Rectal smooth muscle tissue (tissue), 1 donor: ENCODE measurements around the gene ZG16B.

Experiments
- H3K27ac ChIP-seq: one replicate; pipeline ENCODE4 v1.7.0; 2013; ENCODE audit warnings: low read depth, low read length, inconsistent platforms
- H3K27me3 ChIP-seq: one replicate; pipeline ENCODE4 v1.7.0; 2013; ENCODE audit warnings: low read length; ENCODE audit not compliant: control insufficient read depth, insufficient read depth
- H3K36me3 ChIP-seq: one replicate; pipeline ENCODE4 v1.7.0; 2013; ENCODE audit warnings: low read length; ENCODE audit not compliant: control insufficient read depth, insufficient read depth
- H3K4me1 ChIP-seq: one replicate; pipeline ENCODE4 v1.7.0; 2013; ENCODE audit warnings: low read length; ENCODE audit not compliant: control insufficient read depth, insufficient read depth
- H3K4me3 ChIP-seq: one replicate; pipeline ENCODE4 v1.7.0; 2013; ENCODE audit warnings: low read length
- H3K9ac ChIP-seq: one replicate; pipeline ENCODE4 v1.7.0; 2013; ENCODE audit warnings: low read length

Gene ZG16B

GRCh38 chr16:2879854-2880508, 49.9 kb downstream of the ZG16B start:
- Histone ChIP-seq H3K27ac (no peak overlapping the region), H3K27me3 (no peaks in the 10 kb centered on the region), H3K9ac (no peak overlapping the region), H3K4me3 (no peak overlapping the region), H3K36me3 (no peaks in the 10 kb centered on the region), H3K4me1 (peaks cover 6% of the 10 kb centered on the region)
